Measurements from ENCODE around the gene DUOX1.

Gene DUOX1

GRCh38 chr15:45169608-45170480 lies 40.0 kb downstream of the DUOX1 start:
- no peak for DNase-seq

- DNase-seq = no peak
Observed at GRCh38 chr15:45171912-45172311, 42.1 kb downstream of the DUOX1 start.

GRCh38 chr15:45174069-45174468 lies 44.3 kb downstream of the DUOX1 start:
- no peak for DNase-seq

DNA sequence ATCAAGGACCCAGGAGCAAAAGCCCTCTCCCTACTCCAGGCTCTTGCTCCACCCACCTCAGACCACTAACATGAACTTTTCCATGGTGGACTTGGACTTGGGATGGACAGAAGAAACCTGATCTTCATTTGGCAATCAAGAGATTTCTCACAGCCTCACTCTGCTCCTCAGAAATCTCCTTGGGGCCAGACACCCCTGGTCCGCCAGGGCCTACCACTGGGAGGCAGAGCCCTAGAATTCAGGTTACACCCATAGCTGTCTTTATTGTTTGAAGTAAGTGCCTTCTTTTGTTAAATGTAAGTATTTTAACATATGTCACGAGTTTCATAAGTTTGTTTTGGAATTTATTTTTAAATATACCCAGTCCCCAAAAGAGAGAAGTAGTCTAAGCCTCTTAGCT lies 44.8 kb downstream of the DUOX1 start:
- DNase-seq = no peak

DNA sequence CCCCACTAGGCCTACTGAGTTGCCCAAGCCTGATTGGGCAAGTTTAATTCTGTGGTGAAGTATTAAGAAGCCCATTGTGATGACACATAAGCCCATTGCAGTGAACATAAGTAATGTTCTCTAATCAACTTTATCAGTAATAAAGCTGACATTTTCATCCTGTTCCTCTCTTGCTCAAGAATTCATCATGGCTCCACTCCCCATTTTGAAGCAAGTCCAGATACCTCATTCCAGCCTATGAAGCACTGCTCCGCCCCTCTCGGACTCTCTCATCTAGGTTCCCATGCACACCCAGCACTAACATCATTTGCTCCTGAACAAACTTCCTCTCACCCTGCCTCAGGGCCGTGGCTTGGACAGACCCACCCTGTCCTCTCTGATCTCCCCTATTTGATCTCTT lies 47.5 kb downstream of the DUOX1 start:
- DNase-seq = no peak

DNA sequence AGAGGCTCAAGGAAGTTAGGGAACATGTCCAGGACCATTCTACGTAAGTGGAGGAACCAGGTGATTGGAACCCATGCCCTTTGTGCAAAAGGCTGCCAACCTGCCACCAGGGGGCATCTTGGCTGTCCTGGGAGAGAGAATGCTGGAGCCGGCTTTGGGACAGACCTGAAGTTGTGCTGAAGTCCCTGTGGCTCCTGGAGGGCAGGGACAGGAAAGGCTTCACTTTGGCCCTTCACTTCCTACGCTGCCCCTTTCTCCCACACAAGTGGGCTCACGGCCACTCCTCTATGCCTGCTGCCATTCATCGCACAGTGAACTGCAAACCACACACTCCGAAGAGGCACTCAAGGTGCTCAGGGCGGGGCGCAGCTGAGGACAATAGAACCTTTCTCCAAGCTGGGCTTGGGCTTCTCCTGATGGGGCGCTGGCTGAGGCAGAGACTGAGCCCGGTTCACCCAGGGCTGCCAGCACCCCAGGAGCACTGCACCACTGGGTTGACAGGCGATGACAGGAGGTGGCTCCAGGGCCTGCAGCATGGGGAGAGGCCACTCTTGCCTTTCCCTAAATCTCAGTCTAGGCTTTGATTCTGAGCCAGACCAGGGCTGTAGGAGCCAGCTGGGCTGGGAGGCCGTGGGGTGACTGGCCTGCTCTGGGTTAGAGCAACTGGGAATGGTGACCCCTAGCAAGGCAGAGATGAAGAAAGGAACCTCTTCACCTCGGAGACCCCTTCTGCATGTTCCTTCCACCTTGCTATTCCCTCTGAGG lies 49.6 kb downstream of the DUOX1 start:
- DNase-seq = no peak

DNA sequence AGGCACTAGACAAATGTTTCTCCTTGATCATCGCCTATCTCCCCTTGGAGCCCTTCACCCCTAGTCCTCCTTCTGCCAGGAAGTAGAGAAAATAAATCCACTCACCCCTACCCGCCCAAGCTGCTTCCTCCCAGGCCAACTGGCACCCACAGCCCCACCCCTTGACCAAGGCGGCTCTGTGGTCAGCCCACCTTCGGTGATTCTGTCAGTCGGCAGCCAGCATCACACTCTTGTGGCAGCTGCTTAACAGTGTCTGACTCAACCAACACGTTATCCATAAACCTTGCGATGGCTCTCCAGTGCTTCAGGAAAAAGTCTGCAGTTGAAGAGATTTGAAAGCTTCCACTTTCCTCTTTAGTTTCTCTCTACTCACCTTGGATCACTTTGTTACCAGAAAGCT lies 50.4 kb downstream of the DUOX1 start:
- DNase-seq = no peak

DNA sequence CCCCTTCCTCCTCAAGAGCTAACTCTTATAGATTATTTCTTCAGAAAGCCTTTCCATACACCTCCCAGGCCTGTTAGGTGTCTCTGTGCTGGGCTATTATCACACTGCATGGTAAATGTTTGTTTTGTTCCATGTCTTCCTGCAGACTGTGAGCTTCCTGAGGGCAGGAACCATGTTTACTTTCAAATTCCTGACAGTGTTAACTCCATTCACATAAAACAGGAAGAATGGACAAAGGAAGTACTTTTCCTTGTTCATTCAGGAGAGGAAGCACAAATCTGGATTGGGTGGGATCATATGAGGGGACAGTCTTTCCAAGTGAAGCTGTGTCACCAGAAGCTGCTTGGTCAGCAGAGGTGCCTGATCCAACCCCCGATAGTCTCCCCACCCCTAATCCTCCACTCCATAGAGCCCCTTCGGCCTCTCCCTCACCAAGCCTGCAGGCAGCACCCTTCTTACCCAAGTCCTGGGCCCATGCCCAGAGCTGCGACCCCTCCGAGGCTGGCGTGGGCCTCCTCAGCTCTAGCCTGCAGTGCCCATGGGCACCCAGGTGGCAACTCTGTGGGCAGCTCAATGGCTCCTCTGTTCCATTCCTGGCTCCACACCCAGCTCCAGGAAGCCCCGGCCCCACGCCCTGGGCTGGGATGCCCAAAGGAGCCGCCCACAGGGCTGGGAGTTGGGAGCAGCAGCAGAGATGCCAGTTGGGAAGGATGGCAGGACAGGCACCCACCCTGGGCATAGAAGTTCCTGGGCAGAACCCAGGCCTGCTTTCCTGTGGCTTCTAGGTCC lies 51.0 kb downstream of the DUOX1 start:
- DNase-seq = no peak

DNA sequence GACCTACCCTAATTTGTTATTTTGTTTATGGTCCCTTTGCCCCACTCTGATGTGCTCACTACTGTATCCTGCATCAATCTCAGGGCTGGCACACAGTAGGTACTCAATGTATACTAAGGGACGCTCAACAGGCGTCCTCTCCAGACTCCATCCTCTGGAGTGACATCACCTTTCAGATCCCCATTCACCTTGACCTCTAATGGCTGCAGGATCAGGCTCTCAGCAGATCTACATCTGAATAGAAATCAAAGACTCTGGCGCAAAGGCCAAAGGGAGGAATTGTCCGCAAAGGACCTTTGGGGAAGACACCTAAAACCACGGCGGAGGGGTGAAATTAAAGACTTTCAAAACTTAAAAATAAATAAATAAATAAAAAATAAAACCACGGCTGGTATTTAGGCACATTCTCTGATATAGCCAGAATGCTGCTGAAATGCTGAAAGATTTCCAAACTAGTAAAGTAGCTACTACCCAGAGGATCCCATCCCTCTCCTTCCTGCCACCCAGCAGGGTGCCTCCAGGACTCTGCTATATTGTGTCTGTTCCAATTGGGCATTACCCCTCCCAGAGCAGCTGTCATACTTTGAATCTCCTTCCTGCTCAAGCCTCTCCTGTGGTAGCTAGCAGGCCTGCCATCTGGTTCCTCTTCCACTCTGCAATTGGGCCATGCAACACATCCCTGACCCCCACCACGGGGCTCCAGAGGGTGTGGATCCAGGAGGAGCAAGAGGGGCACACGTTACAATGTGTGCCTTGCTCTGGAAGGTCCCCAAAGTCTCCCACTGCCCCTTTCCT lies 51.9 kb downstream of the DUOX1 start:
- no peak for DNase-seq

DNA sequence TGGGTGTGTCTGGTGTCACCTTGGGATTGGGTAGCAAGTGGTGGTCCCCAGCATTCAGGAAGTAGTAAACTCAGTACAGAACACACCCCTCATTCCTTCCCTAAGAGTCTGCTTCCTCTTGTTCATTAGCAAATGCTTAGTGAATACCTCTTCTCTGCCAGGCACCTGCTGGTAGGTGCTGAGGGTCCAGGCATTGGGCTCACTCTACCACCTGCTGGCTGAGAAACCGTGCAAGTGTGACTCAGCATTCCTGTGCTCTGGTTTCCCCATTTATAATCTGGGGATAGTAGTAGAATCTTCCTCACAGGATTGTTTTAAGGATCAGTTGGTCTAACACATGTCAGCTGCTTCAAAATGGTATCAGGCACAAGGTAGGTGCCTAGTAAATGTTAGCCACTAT lies 53.2 kb downstream of the DUOX1 start:
- DNase-seq = no peak

- DNase-seq = no peak
Observed at GRCh38 chr15:45183511-45183910, 53.7 kb downstream of the DUOX1 start.

DNA sequence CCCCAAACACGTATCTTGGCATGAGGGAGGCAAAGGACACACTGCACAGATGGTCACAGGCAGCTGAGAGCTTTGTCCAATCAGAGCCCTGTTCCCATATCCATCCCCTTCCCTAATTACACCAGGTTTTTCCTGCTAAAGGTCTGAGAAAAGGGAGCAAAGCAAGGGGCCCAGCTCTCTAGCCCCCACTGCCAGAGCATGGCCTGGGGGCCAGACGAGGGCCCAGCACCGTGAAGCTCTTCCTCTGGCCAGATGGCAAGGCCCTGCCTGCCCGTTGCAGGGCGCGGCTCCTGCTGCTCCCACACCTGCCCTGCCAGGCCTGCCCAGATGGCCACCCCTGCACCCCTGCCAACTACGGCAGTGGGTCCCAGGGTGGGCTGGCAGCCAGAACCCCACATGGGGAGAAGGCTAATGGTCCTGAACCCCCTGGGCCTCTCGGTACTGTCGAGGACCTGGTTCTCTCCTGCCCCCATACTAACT lies 54.8 kb downstream of the DUOX1 start:
- no peak for DNase-seq

DNA sequence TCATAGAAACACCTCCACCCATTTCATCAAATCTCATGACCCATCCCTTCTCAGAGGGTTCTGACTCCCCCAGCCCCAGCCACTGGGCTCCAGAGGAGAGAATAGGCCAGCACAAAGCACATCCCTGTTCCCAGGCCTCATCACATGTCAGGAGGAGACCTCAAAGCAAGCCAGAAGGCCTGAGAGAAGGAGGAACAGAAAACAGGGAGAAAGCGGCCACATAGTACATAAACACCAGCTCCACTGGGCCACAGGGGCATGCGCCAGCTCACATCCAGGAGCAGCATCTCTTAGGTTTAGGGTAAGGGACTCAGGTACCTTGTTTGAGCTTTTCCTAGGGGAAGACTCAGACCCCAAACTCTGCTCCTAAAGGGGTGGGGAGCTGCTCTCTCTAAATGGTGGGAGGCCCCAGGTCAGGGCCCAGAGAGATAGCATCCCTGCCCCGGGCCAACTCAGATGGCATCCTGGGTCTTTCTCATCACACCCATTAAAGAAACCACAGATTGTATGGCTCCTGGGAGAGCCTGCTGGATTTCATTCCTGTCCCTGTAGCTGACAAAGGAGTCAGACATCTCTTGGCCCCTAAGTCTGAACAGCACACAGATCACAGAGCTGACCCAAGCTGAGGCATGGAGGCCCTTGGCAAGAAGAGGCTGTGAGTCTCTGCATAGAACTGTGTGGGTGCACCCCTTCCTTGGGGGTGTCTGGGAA lies 55.4 kb downstream of the DUOX1 start:
- DNase-seq = no peak

DNA sequence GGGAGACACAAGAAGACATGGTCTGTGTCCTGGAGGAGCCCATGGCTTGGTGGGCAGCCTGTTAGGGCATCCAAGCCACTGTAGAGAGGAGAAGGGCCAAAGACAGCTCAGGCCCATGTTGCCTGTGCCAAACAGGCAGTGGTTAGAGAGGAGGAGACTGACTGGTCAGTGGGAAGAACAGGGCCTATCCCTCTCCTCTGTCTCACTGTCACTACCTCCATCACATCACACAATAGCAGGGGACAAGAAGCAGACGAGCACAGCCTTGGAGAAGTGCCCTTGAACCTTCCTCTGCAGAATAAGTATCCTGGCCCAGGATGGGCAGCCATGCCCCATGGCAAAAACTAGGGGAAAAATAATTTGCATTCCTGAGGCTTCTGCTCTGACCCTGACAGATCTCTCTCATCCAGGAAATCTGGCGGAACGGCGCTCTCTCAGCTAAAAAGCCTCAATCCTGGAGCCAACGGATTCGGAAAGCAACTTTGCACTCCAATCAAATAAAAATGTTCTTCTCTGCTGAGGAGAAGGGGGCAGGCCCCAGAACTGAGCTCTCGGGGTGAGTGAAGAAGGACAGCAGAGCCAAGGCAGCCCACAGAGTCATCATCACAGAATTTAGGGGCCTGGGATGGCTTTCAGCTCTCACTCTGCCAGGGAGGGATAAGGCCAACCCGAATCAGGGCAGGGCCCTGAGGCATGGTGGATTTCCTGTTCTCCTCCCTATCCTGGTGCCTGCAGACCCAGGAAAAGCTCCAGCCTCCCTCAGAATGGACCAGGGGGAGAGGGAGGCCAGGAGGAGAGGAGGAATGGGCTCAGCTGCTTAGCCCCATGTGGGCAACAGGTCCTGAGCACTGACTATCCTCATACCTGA lies 56.3 kb downstream of the DUOX1 start:
- no peak for DNase-seq

DNA sequence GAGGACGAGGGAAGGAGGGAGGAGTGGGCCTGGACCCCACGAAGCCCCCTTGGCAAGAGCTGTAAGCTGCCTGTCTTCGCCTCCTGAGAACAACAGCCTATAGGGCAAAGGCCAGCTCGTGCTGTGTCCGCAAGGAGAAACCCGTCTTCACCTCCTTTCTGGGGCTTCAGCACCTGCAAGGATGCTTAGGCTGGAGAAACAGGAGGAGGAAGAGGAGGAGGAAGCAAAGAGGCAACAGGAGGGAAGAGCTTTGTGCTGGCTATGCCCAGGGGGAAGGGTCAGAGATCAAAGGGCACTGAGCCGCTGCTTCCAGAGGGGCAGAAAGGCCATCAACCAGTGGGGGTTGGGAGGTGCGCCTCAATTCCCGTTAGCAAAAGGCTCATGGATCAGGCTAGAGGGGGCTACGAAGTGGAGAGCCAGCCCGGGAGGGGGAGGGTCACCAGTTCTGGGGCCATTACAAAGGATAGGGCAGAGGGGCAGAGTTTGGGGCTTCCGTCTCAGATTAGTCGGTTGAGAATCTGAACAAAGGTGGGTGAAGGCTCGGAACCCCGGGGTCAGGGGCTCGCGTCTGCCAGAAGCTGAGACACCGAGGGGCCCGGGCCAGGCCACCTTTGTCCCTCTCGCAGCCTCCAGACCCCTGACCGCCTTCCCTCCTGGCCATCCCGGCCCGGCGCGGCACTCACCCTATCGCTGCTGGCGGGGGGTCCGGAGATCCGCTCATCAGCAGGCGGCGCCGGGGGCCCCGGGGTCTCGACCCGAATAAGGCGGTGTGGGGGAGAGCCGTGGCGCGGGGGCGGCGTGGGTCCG lies 57.2 kb downstream of the DUOX1 start:
- DNase-seq = no peak

DNA sequence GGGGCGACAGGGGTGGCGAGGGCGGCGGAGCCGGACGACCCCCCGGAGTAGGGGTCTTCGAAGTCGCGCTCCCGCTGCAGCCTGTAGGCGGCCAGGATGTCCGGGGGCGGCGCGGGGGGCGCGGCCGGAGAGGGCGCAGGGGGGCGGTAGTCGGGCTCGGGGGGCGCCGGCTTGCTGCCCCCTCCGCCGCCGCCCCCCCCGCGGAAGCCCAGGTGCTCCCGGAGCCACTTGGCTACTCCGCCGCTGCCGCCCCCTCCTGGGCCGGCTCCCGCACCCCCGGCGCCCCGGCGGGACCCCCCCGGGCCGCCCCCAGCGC lies 57.7 kb downstream of the DUOX1 start:
- DNase-seq = no peak

DNA sequence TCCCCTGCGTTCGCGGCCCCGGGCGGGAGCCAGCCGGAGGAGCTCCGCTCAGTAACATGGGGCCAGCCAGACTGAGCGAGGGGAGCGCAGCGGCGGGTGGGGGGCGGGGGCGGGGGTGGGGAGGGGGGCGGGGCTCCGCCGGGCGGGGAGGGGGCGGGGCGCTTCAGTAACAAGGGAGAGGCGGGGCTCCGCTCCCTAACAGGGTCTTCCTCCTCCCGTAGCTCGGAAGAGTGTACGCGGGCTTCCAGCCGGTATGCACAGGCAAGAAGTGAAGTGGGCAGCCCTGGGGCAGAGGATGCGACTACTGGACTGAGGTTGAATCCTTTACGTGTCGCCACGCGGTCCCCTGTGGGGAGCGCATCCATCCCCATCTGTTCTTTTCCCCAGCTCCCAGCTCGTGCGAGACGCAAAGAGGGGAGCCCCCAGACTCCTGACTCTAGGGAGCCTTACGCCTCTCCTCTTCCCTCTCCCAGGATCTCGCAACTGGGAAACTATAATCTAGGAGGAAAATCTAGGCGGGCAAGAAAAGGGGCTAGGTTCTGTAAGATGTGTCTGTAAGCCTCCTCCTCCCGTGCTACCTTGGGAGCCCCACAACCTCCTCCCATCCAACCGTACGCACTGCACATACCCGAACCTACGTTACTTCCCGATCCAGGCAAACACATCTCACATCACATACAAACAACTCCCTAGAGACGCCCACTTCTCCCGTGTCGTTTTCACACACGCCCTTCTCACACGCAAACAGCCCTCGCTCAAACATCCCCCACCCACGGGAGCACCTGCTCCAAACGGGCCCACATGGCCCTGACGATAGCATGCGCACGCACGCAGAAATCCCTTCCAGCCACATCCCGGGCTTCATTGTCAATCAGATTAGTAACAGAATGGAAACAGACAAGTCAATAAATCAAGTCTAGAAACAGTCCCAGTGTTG lies 58.4 kb downstream of the DUOX1 start, which contains the start of gene SHF:
Gene SHF (minus strand): TSS at position 73 of the 937 bp plus-strand sequence. CDS start 15 bp downstream, at position 58.
- no peak for DNase-seq

- DNase-seq = no peak
Observed at GRCh38 chr15:45197512-45197911, 67.7 kb downstream of the DUOX1 start.
